Smooth muscle cell (in vitro differentiated cells): ENCODE measurements around the gene S100P. TPM values are rescaled to one million over a fixed set of nuclear protein-coding genes. Genes with fewer than 3 reads are reported as not detected.

ENCODE experiments used
- DNase-seq: peaks from one replicate; lab custom pipeline; 2025; ENCODE audit not compliant: unreplicated experiment; lab: John Stamatoyannopoulos, UW
- H2AFZ ChIP-seq: fragments of 200-600 bp; sonication (generic); 2 replicates; pipeline ENCODE4 v1.6.0; 2016; ENCODE audit warnings: antibody characterized with exemption, low read depth, mild to moderate bottlenecking
- H3F3A ChIP-seq: fragments of 200-600 bp; sonication (generic); 2 replicates; pipeline ENCODE4 v1.6.0; 2017; ENCODE audit warnings: antibody characterized with exemption, low read depth
- H3K27ac ChIP-seq: fragments of 200-600 bp; sonication (generic); 2 replicates; pipeline ENCODE4 v1.5.1; 2016; ENCODE audit warnings: low read depth, mild to moderate bottlenecking
- H3K27me3 ChIP-seq: fragments of 200-600 bp; sonication (generic); 2 replicates; pipeline ENCODE4 v1.6.1; 2016; ENCODE audit warnings: low read depth, mild to moderate bottlenecking
- H3K36me3 ChIP-seq: fragments of 200-600 bp; sonication (generic); 2 replicates; pipeline ENCODE4 v1.5.1; 2016; ENCODE audit warnings: low read depth
- H3K4me1 ChIP-seq: fragments of 200-600 bp; sonication (generic); 2 replicates; pipeline ENCODE4 v1.5.1; 2016; ENCODE audit warnings: low read depth
- H3K4me2 ChIP-seq: fragments of 200-600 bp; sonication (generic); 2 replicates; pipeline ENCODE4 v1.6.0; 2016; ENCODE audit warnings: mild to moderate bottlenecking
- H3K4me3 ChIP-seq: fragments of 200-600 bp; sonication (generic); 2 replicates; pipeline ENCODE4 v1.5.1; 2016; ENCODE audit warnings: mild to moderate bottlenecking
- H3K79me2 ChIP-seq: fragments of 200-600 bp; sonication (generic); 2 replicates; pipeline ENCODE4 v1.6.0; 2016; ENCODE audit warnings: low read depth, mild to moderate bottlenecking
- H3K9ac ChIP-seq: fragments of 200-600 bp; sonication (generic); 2 replicates; pipeline ENCODE4 v1.6.0; 2016; ENCODE audit warnings: low read depth
- H3K9me3 ChIP-seq: fragments of 200-600 bp; sonication (generic); replicated peaks from 2 replicates; pipeline ENCODE4 v1.5.1; 2016; ENCODE audit warnings: low read depth
- H4K20me1 ChIP-seq: fragments of 200-600 bp; sonication (generic); 2 replicates; pipeline ENCODE4 v1.6.0; 2016; ENCODE audit warnings: low read depth
- CTCF ChIP-seq: fragments of 200-600 bp; sonication (generic); IDR thresholded peaks from 2 replicates; pipeline ENCODE4 v1.5.1; 2017; ENCODE audit warnings: borderline replicate concordance, mild to moderate bottlenecking, antibody characterized with exemption; ENCODE audit not compliant: insufficient read depth, poor library complexity, severe bottlenecking
- WGBS: methylation state at CpG from one replicate; pipeline ENCODE4 v1.1.7; 2016; ENCODE audit warnings: low lambda C conversion rate; 5-methylcytosine and 5-hydroxymethylcytosine counted together
- polyA plus RNA-seq: library from polyadenylated mRNA; unstranded; fragments of >200 nt; fragmentation: Nextera tagmentation; extraction: Ambion mirVana; gene quantifications from 2 replicates; pipeline ENCODE4 v1.2.1, GENCODE V29; 2016
- total RNA-seq: library from RNA; depleted of rRNA; stranded (reverse); fragments of >200 nt; gene quantifications from 2 replicates; pipeline ENCODE4 v1.2.3, GENCODE V29; 2014

S100P gene
- total and polyA plus RNA-seq, 2 experiments from 2014 or later, result 4.0 to 6.6 TPM

- H3K4me2 ChIP-seq, result no peak overlapping the region
- no peak for TF ChIP-seq CTCF
- no peak for DNase-seq
- H4K20me1 ChIP-seq, result no peaks in the 10 kb centered on the region
- no peak overlapping the region for H3K4me3 ChIP-seq
- no peaks in the 10 kb centered on the region for H3K9me3 ChIP-seq
- H3K9ac ChIP-seq, result no peak overlapping the region
- no peak overlapping the region for H2AFZ ChIP-seq
- H3K79me2 ChIP-seq, result no peaks in the 10 kb centered on the region
- H3F3A ChIP-seq, result no peaks in the 10 kb centered on the region
- 77% methylated on average over 2 of the region's 2 CpGs for WGBS
- H3K4me1 ChIP-seq, result no peaks in the 10 kb centered on the region
- H3K36me3 ChIP-seq, result no peaks in the 10 kb centered on the region
- H3K27me3 ChIP-seq, result no peaks in the 10 kb centered on the region
- no peak overlapping the region for H3K27ac ChIP-seq
Measured at GRCh38 chr4:6659897-6660296, 33.8 kb upstream of the S100P start.

GRCh38 chr4:6660430-6660829, 33.2 kb upstream of the S100P start:
- Histone ChIP-seq H3K27me3 (no peaks in the 10 kb centered on the region), H2AFZ (no peak overlapping the region), H3K4me1 (no peaks in the 10 kb centered on the region), H3K9ac (no peak overlapping the region), H3K9me3 (no peaks in the 10 kb centered on the region), H3K79me2 (no peaks in the 10 kb centered on the region), H3K4me3 (no peak overlapping the region), H4K20me1 (no peaks in the 10 kb centered on the region), H3K27ac (no peak overlapping the region), H3F3A (no peaks in the 10 kb centered on the region), H3K4me2 (no peak overlapping the region), H3K36me3 (no peaks in the 10 kb centered on the region)
- no peak for TF ChIP-seq CTCF
- 90% methylated on average over 2 of the region's 3 CpGs for WGBS
- DNase-seq, result no peak

DNA sequence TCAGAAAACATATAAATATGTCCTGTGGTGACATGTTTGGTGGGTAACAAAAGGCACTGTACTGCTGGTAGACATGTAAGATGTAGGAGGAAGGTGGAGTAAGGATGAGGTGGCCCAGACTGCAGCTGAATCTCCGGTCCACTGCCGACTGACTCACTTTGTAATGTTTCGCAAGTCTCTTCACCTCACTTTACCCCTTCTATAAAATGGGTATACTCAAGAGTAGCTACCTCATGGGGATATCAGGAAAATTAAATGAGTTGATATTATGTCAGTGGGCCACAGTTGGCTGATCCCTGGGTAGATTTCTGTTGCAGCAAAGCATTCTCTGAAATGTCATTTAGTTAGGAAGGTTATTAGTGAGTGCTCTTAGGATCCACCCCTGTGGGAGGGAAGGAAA, 31.1 kb upstream of the S100P start:
- Histone ChIP-seq H3K27me3 (no peaks in the 10 kb centered on the region), H3K4me1 (no peaks in the 10 kb centered on the region), H2AFZ (no peak overlapping the region), H3K9ac (no peak overlapping the region), H3F3A (no peaks in the 10 kb centered on the region), H3K36me3 (no peaks in the 10 kb centered on the region), H3K79me2 (no peaks in the 10 kb centered on the region), H3K4me3 (no peak overlapping the region), H4K20me1 (no peaks in the 10 kb centered on the region), H3K9me3 (no peaks in the 10 kb centered on the region), H3K4me2 (no peak overlapping the region), H3K27ac (no peak overlapping the region)
- 89% methylated on average over 3 of the region's 3 CpGs for WGBS
- TF ChIP-seq CTCF, result no peak
- no peak for DNase-seq

GRCh38 chr4:6663596-6664393, 29.9 kb upstream of the S100P start:
- Histone ChIP-seq H3K9me3 (no peaks in the 10 kb centered on the region), H3K4me3 (no peak overlapping the region), H3F3A (no peaks in the 10 kb centered on the region), H3K4me2 (no peak overlapping the region), H3K79me2 (no peaks in the 10 kb centered on the region), H2AFZ (no peak overlapping the region), H3K36me3 (no peaks in the 10 kb centered on the region), H3K27ac (no peak overlapping the region), H3K27me3 (no peaks in the 10 kb centered on the region), H3K4me1 (no peaks in the 10 kb centered on the region), H3K9ac (no peak overlapping the region), H4K20me1 (no peaks in the 10 kb centered on the region)
- DNase-seq, result no peak
- no peak for TF ChIP-seq CTCF
- 95% methylated on average over 36 of the region's 55 CpGs for WGBS
